OCI-LY7 (cell line): ENCODE data around the gene ZNF627. TPM values are rescaled to one million over a fixed set of nuclear protein-coding genes. Genes with fewer than 3 reads are reported as not detected.

Experiments used
- BruUV-seq: library from RNA; stranded (reverse); fragments of 400-500 nt; replicated peaks from 2 replicates; lab custom pipeline; 2021; lab: Mats Ljungman, UMichigan
- CTCF ChIA-PET: fragments of 300-600 bp; sonication (Branson Sonifier 250); formaldehyde crosslinking; loops from one replicate; lab custom pipeline; 2022; ENCODE audit warnings: antibody characterized with exemption; ENCODE audit not compliant: unreplicated experiment; lab: Charles Lee
- POLR2A ChIA-PET: fragments of 300-600 bp; sonication (Branson Sonifier 250); formaldehyde crosslinking; loops from one replicate; lab custom pipeline; 2022; ENCODE audit warnings: antibody characterized with exemption; lab: Charles Lee
- DNase-seq: peaks from one replicate; pipeline ENCODE4 v3.0.0-alpha.2; 2015; ENCODE audit warnings: low spot score
- H2AFZ ChIP-seq: fragments of 200-600 bp; sonication (generic), shearing (Covaris generic); 2 replicates; pipeline ENCODE4 v1.6.1; 2014; ENCODE audit warnings: mild to moderate bottlenecking, antibody characterized with exemption, low read length, moderate library complexity
- H3K27ac ChIP-seq: fragments of 200-600 bp; sonication (generic); 2 replicates; pipeline ENCODE4 v1.5.1; 2014; ENCODE audit warnings: mixed run types, low read depth, mild to moderate bottlenecking, moderate library complexity, low read length, inconsistent platforms; ENCODE audit not compliant: poor library complexity, severe bottlenecking
- H3K36me3 ChIP-seq: fragments of 200-600 bp; sonication (generic); 2 replicates; pipeline ENCODE4 v1.6.1; 2014; ENCODE audit warnings: mild to moderate bottlenecking, antibody characterized with exemption, low read length, moderate library complexity, mixed read lengths; ENCODE audit not compliant: insufficient read depth
- H3K4me1 ChIP-seq: fragments of 200-600 bp; sonication (generic); 2 replicates; pipeline ENCODE4 v1.5.1; 2014; ENCODE audit warnings: mild to moderate bottlenecking, low read length; ENCODE audit not compliant: insufficient read depth, poor library complexity, severe bottlenecking
- H3K4me2 ChIP-seq: fragments of 200-600 bp; sonication (generic); 2 replicates; pipeline ENCODE4 v1.6.1; 2014; ENCODE audit warnings: mild to moderate bottlenecking, low read length
- H3K4me3 ChIP-seq: fragments of 200-600 bp; sonication (generic); 2 replicates; pipeline ENCODE4 v1.5.1; 2014; ENCODE audit warnings: mild to moderate bottlenecking, low read depth, low read length; ENCODE audit not compliant: poor library complexity, severe bottlenecking
- H3K79me2 ChIP-seq: fragments of 200-600 bp; sonication (generic); 2 replicates; pipeline ENCODE4 v1.6.1; 2016; ENCODE audit warnings: low read depth, mild to moderate bottlenecking, low read length, moderate library complexity, mixed read lengths; ENCODE audit not compliant: insufficient read depth
- H3K9me2 ChIP-seq: fragments of 200-600 bp; sonication (generic); 2 replicates; pipeline ENCODE4 v1.6.1; 2016; ENCODE audit warnings: mild to moderate bottlenecking, low read length, mixed read lengths; ENCODE audit not compliant: insufficient read depth
- H3K9me3 ChIP-seq: fragments of 200-600 bp; sonication (generic); 2 replicates; pipeline ENCODE4 v1.6.1; 2014; ENCODE audit warnings: mild to moderate bottlenecking, mixed run types, low read length, mixed read lengths
- H4K20me1 ChIP-seq: fragments of 200-600 bp; sonication (generic); 2 replicates; pipeline ENCODE4 v1.6.1; 2014; ENCODE audit warnings: mild to moderate bottlenecking, antibody characterized with exemption, low read length, moderate library complexity, mixed read lengths; ENCODE audit not compliant: insufficient read depth
- CTCF ChIP-seq: fragments of 200-600 bp; sonication (generic); conservative IDR thresholded peaks from 2 replicates; pipeline ENCODE4 v1.5.1; 2014; ENCODE audit warnings: mild to moderate bottlenecking, antibody characterized with exemption, low read length, moderate library complexity, mixed read lengths
- EZH2phosphoT487 ChIP-seq: fragments of 200-600 bp; sonication (generic); IDR thresholded peaks from 2 replicates; pipeline ENCODE4 v1.6.1; 2018; ENCODE audit warnings: low read depth, borderline replicate concordance, mild to moderate bottlenecking, mixed run types, antibody characterized with exemption, low read length, moderate library complexity, mixed read lengths
- intact Hi-C: fragments of 100-400 bp; cut with micrococcal nuclease; formaldehyde crosslinking; loops from one replicate; pipeline ENCODE4 v1.10.0; 2022; ENCODE audit not compliant: unreplicated experiment
- total RNA-seq, 2 experiments: library from RNA; depleted of rRNA in 1 of 2; stranded (reverse); fragments of >200 nt in 1 of 2; shearing (Covaris generic) in 1 of 2; gene quantifications; 2 replicates each; pipeline ENCODE4 v1.2.3, GENCODE V29; 2014 to 2022

ZNF627 gene
- total RNA-seq, 2 experiments from 2014 or later: 11.0 to 16.8 TPM

GRCh38 chr19:11639245-11639601, 41.9 kb downstream of the ZNF627 start:
- ChIA-PET POLR2A (interaction anchor here (0.5 to 1.2 kb wide), 4 partner anchors 11 to 863 kb away, joined by 3 to 9 read pairs (median 4); no protein-coding TSS in a partner anchor), CTCF (interaction anchor here (0.5 kb wide), 1 partner anchor 103 kb away, joined by 3 read pairs; no protein-coding TSS in a partner anchor)
- no TSS peak for BruUV-seq
- Histone ChIP-seq H3K27ac (no peak overlapping the region), H4K20me1 (no peaks in the 10 kb centered on the region), H3K79me2 (no peaks in the 10 kb centered on the region), H3K9me2 (no peaks in the 10 kb centered on the region), H3K4me1 (peaks cover 3% of the 10 kb centered on the region), H3K9me3 (no peaks in the 10 kb centered on the region), H3K4me3 (peak overlapping the region; percentile 85), H3K36me3 (no peaks in the 10 kb centered on the region), H3K4me2 (peak overlapping the region; percentile 89), H2AFZ (peak overlapping the region; percentile 91)
- intact Hi-C loops: no loop called here
- TF ChIP-seq CTCF (no peak), EZH2phosphoT487 (no peak)
- peak; percentile 7 for DNase-seq

- Histone ChIP-seq H3K4me3 (peak overlapping the region; percentile 85), H4K20me1 (no peaks in the 10 kb centered on the region), H3K9me2 (no peaks in the 10 kb centered on the region), H3K36me3 (no peaks in the 10 kb centered on the region), H3K9me3 (no peaks in the 10 kb centered on the region), H3K4me1 (peaks cover 3% of the 10 kb centered on the region), H3K27ac (no peak overlapping the region), H2AFZ (peak overlapping the region; percentile 91), H3K4me2 (peak overlapping the region; percentile 89), H3K79me2 (no peaks in the 10 kb centered on the region)
- peak; percentile 98 for DNase-seq
- TF ChIP-seq EZH2phosphoT487 (no peak), CTCF (no peak)
- TSS peak; percentile 64 for BruUV-seq
- CTCF ChIA-PET: no interaction called here
- intact Hi-C loops: no loop called here
- POLR2A ChIA-PET: interaction anchor here (0.5 to 1.2 kb wide), 2 partner anchors 10 to 862 kb away, joined by 3 to 9 read pairs; no protein-coding TSS in a partner anchor
Observed at GRCh38 chr19:11639602-11640471, 42.6 kb downstream of the ZNF627 start.

- Histone ChIP-seq H4K20me1 (no peaks in the 10 kb centered on the region), H2AFZ (no peak overlapping the region), H3K79me2 (no peaks in the 10 kb centered on the region), H3K4me1 (peaks cover 3% of the 10 kb centered on the region), H3K27ac (no peak overlapping the region), H3K9me2 (no peaks in the 10 kb centered on the region), H3K4me2 (no peak overlapping the region), H3K36me3 (no peaks in the 10 kb centered on the region), H3K4me3 (no peak overlapping the region), H3K9me3 (no peaks in the 10 kb centered on the region)
- BruUV-seq: no TSS peak
- ChIA-PET CTCF (no interaction called here), POLR2A (no interaction called here)
- intact Hi-C loops: no loop called here
- TF ChIP-seq EZH2phosphoT487: no peak
- no peak for TF ChIP-seq CTCF
- no peak for DNase-seq
Observed at GRCh38 chr19:11641244-11641643, 44.0 kb downstream of the ZNF627 start.
